GM21447 (cell line): ENCODE measurements around the gene KCNK2.

ENCODE experiments used
- ATAC-seq: cut with Tn5 transposase; IDR thresholded peaks from one replicate; pipeline ENCODE4 v1.9.1; 2021; ENCODE audit not compliant: unreplicated experiment

KCNK2 gene

DNA sequence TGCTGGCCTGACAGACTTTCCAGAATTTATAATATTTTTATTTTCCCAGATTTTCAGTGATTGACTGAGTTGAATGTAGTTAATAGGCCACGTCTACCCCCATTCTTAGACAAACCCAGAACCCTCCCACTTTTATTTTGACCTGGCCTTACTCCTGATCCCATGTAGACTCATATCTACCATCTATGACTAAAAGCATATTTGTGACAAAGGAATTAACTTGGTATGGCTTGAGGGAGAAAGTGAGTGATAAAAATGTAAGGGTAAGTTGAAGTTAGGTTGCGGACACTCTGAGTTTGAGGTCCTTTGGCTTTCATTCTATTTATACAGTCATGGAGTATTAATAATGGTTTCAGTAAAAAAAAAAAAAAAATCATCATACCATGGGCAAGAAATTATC lies 168.4 kb downstream of the KCNK2 start:
- no peak for ATAC-seq

DNA sequence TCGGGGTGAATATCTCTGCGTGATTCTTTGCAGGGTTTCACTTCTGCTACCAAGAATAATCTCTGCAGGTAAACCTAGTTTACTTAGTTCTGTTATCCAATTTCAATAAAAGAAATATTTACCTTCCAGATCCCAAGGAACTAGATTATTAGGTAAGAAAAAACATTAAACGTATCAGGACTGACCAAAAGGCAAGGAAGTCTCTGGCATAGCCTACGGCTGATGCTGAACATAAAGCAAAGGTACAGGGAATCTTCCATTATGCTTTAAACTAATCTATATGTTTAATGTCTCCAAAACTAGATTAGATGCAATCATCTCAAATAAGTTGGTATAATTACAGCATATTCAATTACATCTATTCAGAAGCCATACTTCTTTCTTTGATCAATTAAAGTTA lies 168.9 kb downstream of the KCNK2 start:
- no peak for ATAC-seq

DNA sequence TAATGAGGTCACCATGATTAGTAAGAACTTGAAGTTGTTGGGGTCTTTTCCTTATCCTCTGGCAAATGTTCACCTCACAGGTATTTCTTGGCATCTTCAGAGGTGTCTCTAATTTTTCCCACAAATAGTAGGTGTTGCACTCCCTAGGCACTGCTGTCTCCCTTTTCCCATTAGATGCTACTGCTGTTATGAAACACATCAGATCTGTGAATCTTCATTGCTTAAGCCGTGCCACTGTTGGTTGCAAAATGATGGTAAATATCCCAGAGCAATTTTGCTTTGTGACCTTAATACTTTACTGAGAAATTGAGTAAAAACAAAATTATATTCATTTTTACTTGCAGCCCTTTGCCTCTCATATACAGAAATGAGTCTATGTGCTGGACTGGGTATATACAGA lies 169.6 kb downstream of the KCNK2 start:
- ATAC-seq = no peak

DNA sequence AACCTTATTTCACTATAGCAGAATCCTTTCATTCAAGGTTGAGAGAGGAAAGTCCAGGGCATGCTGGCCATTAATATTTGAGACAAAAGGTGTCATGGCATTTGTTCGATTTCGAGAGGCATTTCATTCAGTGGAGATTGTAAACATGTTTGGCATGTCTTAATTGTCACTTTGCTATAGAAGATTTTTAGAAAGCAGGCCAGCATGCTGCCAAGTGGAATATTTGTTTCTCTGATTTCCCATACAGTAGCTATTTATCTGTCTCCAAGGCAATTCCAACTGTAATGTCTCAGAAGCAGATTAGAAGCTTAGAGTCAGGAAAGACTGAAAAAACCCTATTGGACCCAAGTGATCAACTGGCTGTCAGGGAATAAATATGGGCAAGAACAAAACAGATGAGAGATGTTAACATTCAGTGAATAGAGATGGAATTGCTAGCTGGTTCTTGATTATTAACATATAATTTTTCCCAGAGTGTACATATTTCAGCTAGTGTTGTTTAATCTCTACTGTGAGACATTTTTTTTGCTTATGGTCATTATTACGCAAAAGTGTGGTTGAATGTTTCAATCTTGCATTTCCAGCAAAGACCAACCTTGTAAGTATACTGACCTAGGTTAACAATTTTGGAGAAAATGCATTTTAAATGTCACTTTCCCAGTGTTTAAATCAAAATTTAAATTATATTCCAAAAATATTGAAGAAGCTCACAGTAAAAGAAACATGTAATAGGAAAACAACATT lies 174.6 kb downstream of the KCNK2 start:
- ATAC-seq = no peak

DNA sequence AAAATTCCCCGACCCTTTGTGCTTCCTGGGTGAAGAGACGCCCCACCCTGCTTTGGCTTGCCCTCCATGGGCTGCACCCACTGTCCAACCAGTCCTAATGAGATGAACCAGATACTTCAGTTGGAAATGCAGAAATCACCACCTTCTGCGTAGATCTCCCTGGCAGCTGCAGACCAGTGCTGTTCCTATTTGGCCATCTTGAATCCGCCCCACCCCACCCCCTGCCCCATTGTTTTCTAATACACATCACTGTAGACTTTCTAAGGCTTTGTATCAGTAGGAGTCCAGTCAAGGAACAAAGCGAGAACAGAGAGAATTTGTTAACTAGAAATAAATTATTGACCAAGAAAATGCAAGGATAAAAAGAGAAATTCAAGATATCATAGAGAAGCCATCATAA lies 178.2 kb downstream of the KCNK2 start:
- no peak for ATAC-seq

DNA sequence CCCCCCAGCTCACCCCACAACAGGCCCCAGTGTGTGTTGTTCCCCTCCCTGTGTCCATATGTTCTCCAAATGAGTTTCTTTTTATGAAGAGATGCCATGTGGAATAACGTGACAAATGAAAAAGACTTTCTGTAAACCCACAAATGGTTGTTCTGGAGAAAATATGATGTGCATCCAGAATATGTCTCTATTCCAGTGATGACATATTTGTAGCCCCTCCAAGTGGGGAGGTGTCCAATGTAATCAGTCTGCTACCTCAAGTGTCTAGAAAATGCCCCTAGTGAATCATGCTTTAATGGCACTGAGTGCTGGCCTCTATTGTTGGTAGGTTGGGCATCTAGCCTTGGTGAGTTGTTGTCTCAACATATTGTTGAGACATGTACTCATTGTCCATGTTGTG lies 179.6 kb downstream of the KCNK2 start:
- no peak for ATAC-seq

DNA sequence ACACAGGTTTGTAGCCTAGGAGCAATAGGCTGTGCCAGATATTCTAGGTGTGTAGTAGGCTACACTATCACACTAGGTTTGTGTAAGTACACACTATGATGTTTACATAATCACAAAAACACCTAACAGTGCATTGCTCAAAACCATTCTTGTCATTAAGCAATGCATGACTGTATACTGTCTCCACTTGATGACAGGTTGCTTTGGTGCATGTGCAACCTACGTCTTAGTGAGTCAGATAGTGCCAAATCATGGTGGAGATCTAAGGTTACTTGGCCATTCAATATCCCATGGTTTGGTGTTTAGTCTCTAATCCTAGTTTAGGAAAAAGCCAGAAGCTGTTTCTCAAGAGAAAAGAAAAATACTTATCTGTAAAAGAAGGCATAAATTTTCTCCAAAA lies 181.1 kb downstream of the KCNK2 start:
- ATAC-seq = no peak

DNA sequence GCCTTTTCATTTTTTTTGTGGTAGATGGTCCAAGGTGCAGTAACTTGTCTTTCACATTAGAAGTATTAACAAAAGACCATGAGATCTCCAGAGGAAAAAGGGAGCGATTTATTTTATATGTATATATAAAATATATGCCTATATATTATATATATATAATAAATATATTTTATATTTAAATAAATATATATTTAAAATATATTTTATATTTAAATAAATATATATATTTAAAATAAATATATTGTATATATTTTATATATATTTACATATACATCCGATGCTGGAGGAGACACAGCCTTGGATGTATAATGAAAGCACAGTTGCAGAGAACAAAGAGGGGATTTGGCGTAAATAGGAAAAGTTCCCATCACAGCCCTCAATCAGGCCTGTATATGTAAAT lies 182.1 kb downstream of the KCNK2 start:
- ATAC-seq = no peak

DNA sequence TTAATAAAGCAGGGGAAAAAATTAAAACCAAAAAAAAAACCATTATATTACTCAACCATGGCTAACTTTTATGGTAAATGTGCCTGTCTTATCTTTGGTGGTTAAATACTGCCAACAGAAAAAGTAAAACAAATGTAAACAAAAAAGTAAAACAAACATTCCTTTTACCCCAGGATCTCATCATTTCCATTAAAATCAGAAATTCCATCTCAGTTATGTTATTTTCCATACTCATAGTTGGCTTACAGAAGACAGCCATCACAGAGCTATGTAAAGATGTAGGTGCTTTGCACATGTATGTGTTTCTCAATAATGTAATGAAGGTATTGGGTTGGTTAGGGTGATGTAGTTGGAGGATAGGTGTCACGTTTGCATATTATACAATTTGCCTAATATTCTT lies 185.0 kb downstream of the KCNK2 start:
- no peak for ATAC-seq

DNA sequence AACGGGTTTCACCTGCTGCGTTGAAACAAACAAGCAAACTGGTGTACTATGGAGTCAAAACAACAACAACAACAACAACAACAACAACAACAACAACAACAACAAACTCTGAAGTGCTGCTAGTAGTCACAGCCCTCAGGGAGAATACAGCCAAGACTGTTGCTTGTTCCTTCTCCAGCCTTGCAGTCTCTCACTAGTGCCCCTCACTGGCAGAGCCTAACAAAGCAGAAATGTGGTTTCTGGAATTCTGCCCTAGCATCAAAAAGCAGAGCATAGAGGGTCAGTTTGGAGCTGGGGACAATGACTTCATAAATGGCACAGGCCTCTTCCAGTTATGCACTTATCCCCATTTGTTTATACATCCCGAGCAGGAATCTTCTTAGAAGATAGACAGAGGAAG lies 187.4 kb downstream of the KCNK2 start:
- no peak for ATAC-seq

DNA sequence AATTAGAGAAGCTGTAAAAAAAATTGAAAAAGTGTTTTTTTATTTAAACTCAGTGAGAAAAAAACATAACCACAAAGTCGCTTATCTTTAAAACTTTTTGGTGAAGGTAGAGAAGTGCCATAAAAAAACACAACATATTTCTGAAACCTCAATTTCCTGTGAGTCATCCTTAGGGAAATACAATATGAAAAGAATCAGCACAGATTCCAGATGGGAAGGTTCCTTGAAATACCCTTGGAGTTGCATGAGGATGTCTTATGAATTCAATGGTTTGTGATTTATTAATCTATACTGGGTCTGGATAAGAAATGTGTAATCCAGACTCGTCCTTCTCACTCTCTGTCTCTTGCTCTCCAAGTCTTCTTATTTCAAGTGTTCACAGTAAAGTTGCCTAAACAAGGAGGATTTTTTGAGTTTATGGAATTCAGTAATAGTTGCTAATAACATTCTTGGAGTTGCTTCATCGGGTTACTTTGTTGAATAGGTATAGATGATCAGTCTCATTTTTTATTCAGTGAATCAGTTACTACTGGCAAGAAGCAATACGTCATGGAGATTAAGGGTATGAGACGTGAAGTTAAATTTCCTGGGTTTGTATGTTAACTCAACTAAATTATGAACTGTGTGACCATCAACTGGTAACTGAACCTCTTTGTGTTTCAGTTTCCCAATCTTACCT lies 191.4 kb downstream of the KCNK2 start:
- ATAC-seq = no peak

DNA sequence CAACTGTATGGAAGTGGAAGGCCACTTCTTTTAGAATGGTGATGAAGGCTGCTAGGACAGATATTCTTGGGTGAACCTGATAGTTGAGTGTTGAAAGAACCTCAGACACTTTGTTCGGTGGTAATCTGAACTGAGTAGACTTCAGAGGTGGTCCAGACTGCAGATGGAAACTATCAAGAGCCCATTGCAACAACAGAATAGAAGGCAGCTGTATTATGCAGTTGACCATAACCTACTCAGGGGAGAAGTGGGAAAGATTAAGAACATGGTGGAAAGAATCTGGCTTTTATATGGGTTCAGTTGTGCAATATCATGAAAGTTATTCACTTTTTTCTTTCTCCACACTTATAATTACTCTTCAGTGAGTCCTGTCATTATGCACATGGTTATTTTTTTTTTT lies 194.0 kb downstream of the KCNK2 start:
- ATAC-seq = no peak

DNA sequence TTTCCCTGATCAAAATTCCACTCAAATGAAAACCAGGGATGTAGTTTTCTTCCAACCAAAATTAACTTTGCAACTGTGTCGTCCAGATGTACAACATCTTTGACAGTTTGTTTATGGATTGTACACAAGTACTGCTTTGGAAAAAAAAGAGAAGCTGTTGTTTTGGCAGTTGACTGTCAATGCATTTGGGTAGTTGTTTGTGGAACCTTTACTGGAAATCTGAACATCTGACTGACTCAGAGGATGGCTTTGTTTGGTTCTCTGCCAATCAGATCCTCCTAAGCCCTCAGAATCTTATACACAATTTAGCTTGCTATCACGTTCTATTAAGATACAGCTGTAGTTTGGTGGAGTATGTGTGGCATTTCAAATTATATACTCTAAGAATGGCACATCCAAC lies 195.0 kb downstream of the KCNK2 start:
- ATAC-seq = no peak

DNA sequence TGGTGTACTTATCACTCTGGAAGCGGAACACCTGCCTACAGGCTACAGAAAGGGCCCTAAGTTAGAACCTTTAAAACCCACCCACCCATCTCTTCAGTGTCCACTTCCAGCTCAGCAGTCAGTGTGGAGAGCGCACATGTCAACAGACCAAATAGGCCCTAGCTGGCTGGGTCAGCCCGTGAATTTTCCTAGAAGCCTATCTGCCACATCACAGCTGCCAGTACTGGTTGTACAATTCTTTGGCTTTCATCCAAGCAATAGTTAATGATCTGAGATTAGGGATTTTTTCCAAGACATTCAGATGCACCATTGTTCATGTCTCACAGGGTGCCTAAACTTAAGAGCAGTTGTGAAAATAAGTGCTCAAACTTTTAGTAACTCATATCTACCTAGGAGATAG lies 197.1 kb downstream of the KCNK2 start:
- no peak for ATAC-seq

DNA sequence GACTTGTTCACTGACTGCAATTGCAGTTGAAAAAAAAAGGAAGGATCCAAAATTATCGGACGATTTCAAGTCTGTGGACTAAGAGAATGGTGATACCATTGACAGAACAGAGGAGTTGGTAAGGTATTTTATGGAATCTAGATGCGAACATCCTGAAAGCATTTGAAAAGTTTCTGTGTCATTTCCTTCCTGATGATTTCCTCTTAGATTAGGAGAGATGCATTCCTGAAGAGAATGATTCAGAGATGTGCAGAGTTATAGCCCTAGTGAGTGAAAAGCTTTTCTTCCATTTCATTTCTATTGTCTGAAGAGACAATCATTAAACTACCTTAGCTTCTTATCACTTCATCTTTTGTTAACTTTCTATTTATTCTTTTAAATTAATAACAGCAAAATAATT lies 200.0 kb downstream of the KCNK2 start:
- no peak for ATAC-seq

DNA sequence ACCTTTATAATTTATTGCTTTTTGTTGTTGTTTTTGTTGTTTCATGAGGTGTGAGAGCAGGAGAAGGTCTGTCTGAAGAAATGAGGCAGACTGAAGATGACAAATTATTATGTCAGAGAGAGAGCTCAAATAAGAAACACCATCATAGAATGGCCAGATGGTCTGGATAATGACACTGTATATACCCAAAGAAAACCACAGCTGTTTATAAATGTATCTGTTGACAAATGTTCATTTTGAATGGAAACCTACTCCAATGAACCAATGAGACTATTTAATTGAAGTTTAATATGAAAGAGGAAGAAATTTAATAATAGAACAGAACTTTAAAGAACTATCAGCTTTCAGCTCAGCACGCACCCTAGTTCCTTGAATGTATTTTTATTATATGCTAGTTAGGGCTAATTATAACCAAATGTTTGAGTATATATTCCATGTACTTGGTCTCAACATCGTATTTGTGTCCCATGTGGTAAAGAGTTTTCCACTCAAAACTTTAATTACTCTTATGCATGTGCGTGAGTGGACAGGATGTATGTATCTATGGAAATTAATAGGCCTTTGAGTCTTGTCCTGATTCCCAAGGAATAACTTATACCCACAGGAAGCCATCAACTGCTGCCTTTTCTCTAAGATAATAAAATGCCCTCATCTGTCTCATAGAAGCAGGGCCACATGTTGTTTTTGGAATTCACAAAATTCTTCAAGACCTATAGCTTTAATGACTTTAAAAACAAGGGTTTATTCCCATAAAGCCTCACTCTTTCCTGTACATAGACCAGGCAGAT lies 202.7 kb downstream of the KCNK2 start:
- ATAC-seq = no peak
